GM12873 (cell line): ENCODE results near the gene EXOC4.

Source experiments
- TF ChIP-seq, protein P1 (sequence below): IDR thresholded peaks from 2 replicates; pipeline ENCODE4 v1.5.1; 2012; ENCODE audit warnings: low read depth, mild to moderate bottlenecking, moderate library complexity, low read length, control low read depth; ENCODE audit not compliant: insufficient read depth; ENCODE audit errors: missing control alignments

The EXOC4 gene

DNA sequence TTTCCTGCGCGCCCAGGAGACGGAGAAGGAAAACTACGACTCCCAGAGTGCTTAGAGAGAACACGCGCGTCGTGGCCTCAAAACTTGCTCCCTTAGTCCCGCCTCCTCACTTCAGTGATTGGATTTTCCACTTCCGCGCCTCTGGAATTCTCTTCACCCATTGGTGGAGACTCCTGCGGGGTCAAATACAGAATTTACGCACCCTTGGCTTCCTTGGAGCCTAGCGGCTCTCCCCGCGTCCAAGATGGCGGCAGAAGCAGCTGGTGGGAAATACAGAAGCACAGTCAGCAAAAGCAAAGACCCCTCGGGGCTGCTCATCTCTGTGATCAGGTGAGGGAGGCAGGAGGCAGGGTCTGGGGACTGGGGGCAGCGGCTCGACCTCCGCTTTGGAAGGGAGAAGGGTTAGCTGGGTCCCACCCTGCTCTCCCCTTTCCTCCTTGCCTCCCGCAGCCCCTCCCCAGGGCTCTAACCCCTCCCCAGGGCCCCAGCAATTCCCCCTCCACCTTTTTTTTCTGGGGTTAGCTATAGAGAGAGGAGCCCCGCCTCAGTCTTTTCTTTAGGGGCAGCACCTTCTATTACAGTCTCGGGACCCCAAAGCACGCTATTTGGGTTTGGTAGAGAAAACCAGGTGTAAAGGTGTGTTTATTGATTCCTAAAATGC lies at the start of gene EXOC4:
EXOC4 (plus strand) TSS at position 221 of the 661 bp plus-strand sequence.
- TF ChIP-seq, protein P1, sequence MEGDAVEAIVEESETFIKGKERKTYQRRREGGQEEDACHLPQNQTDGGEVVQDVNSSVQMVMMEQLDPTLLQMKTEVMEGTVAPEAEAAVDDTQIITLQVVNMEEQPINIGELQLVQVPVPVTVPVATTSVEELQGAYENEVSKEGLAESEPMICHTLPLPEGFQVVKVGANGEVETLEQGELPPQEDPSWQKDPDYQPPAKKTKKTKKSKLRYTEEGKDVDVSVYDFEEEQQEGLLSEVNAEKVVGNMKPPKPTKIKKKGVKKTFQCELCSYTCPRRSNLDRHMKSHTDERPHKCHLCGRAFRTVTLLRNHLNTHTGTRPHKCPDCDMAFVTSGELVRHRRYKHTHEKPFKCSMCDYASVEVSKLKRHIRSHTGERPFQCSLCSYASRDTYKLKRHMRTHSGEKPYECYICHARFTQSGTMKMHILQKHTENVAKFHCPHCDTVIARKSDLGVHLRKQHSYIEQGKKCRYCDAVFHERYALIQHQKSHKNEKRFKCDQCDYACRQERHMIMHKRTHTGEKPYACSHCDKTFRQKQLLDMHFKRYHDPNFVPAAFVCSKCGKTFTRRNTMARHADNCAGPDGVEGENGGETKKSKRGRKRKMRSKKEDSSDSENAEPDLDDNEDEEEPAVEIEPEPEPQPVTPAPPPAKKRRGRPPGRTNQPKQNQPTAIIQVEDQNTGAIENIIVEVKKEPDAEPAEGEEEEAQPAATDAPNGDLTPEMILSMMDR, result no peak

DNA sequence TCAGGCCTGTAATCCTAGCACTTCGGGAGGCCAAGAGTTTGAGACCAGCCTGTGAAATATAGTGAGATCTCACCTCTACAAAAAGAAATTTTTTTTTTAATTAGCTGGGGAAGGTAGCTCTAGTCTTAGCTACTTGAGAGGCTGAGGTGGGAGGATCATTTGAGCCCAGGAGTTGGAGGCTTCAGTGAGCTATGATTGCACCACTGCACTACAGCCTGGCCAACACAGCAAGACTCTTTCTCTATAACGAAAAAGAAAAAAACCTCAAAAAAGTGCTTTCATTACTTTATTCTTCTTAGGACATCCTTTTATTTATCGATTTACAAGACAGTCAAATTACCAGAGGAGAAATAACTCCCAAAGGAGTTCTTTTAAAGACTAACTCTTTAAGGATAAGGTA lies 49.4 kb upstream of the EXOC4 start:
- TF ChIP-seq, protein P1, result no peak

DNA sequence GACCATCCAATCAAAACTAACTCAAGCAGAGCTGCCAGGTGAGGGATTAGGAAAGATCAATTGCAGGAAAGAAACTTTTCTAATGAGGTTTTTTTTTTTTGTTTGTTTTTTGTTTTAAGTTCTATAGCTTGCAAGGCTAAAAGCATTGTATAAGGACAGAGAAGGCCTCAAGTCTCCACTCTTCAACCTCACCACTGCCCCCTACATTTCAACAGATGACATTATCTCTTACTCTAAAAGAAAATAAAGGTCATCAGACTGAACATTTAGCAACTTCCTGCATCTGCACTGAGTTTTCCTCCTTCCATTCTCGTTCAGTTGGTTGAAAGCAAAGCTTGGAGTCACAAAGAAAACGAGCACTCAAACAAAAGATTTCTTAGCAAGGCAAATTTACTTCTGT lies 45.2 kb upstream of the EXOC4 start:
- TF ChIP-seq, protein P1, result peak; percentile 46

DNA sequence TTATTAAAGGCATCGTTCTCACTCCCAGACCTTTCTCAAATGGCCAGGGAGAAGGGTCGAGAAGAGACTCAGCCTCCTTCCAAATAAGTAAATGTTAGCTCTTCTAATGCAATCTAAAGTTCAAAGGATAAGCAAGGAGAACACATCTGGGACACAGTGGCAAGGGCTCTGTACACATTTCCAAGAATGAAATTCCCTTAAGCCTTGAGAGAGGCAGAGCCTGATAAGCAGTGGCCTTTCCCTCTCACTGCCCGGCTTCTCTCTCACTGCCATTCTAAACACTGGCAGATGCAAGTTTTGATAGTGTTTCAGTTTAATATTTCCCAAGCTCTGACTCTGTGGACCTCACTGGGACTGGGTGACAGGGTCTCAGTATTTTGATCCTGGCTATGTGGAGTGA lies 35.1 kb upstream of the EXOC4 start:
- TF ChIP-seq, protein P1, result no peak

DNA sequence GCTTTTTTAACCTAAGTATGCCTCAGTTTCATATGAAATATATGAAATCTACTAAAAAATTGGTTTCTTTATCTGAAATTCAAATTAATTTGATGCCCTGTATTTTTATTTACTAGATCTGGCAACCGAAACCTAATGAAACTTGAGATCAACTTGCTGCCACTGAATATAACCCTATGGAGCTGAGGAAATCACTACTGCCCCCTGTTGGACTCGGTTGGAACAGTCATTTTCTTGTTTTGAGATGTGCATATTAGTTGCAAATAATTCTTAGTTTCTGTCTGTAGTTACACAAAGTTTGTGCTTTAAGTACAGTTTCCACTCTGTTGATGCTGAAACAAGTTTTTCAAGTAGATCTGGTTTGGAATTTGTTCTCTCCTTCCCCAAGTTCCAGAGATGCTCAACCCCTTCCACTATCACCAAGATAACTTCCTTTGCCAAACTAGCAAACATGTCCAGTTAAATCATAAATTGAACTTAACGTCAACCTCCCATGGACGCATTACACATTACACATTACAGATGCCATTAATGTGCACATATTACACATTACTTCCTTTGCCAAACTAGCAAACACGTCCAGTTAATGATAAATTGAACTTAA lies 22.2 kb upstream of the EXOC4 start:
- TF ChIP-seq, protein P1, result peak; percentile 71

DNA sequence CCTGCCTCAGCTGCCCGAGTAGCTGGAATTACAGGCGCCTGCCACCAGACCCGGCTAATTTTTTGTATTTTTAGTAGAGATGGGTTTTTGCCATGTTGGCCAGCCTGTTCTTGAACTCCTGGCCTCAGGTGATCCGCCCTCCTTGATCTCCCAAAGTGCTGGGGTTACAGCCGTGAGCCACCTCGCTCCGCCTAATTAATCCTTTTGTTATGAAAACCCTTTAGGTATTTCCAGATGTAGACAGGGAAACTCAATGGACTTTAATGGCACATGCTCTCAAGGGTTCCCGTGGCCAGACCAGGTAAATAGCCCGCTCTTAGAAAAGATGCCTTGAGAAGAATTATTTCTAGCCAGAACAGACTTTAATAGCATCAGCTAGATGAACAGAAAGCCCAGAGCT lies 19.7 kb upstream of the EXOC4 start:
- TF ChIP-seq, protein P1, result no peak

DNA sequence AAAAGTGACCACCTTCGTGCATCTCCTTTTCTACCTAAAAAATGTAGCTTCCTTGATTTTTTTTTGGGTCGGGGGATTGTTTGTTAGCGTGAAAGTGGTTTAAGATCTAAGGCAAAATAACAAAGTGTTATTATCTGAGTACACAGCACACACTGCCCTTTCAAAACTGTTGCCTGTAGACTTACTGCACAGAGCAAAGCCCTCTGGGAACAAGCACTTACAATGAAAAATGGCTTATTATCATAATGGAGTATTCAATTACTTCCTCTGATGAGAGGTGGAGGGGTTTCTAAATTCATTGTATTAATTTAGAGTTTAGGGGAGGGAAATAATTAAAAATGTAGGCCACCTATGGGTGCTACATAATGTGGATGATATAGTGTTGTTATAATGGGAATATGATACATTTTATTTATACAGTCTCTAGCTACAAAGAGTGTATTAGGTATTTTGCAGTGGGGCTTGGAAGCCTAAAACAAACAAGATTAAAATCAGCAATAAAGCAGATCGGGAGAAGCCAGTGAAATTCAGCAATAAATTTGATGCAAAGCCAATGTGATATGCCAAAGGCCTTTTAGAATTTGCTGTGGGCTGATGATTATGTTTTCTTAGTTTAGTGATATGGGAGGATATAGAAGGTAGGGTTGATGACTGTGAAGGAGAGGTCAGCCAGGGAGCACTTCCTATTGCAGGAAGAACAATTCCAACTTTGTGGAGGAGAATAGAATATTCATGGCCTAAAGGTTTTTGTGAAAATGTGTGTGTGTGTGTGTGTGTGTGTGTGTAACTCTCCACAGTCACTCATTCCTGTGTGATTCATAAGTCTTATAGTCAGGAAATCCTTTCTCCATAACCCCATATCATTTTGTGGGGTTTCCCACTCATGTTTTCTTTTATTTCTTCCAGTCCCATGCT lies 17.7 kb upstream of the EXOC4 start:
- TF ChIP-seq, protein P1, result no peak
